RWPE2 (cell line): ENCODE data around the gene STX7.
"Not testable (repeated sequence)": the region's sequence is repeated elsewhere in the genome, so short reads cannot be mapped to it uniquely, and the experiment has no call there.

ENCODE experiments used
- ATAC-seq: fragments of 200-7000 bp; cut with Tn5 transposase; 3 replicates; pipeline ENCODE4 v1.9.1; 2021; ENCODE audit warnings: low read depth
- DNase-seq: peaks from one replicate; pipeline ENCODE4 v3.0.0-alpha.2; 2020; ENCODE audit warnings: low spot score
- H3K27ac ChIP-seq: fragments of 450-650 bp; 2 replicates; pipeline ENCODE4 v1.5.1; 2017; ENCODE audit warnings: mild to moderate bottlenecking; ENCODE audit not compliant: poor library complexity, severe bottlenecking
- H3K27me3 ChIP-seq: fragments of 250-450 bp; sonication (Bioruptor Pico); 2 replicates; pipeline ENCODE4 v1.5.1; 2021; ENCODE audit warnings: mild to moderate bottlenecking, moderate library complexity; ENCODE audit not compliant: insufficient read depth, poor library complexity, severe bottlenecking
- H3K36me3 ChIP-seq: fragments of 250-450 bp; sonication (Bioruptor Pico); 2 replicates; pipeline ENCODE4 v1.5.1; 2020; ENCODE audit warnings: low read depth, mild to moderate bottlenecking, moderate library complexity
- H3K4me1 ChIP-seq: fragments of 250-450 bp; sonication (Bioruptor Pico); 2 replicates; pipeline ENCODE4 v1.5.1; 2021; ENCODE audit warnings: mild to moderate bottlenecking, moderate library complexity; ENCODE audit not compliant: insufficient read depth, poor library complexity, severe bottlenecking
- H3K4me3 ChIP-seq: fragments of 250-450 bp; sonication (Bioruptor Pico); 2 replicates; pipeline ENCODE4 v1.5.1; 2021; ENCODE audit warnings: mild to moderate bottlenecking, moderate library complexity; ENCODE audit not compliant: severe bottlenecking
- H3K9me3 ChIP-seq: fragments of 250-450 bp; sonication (Bioruptor Pico); 2 replicates; pipeline ENCODE4 v1.5.1; 2021; ENCODE audit warnings: mild to moderate bottlenecking, moderate library complexity; ENCODE audit not compliant: severe bottlenecking
- CTCF ChIP-seq: fragments of 450-650 bp; IDR thresholded peaks from one replicate; pipeline ENCODE4 v1.5.1; 2017; ENCODE audit warnings: mild to moderate bottlenecking, moderate library complexity; ENCODE audit not compliant: poor library complexity, severe bottlenecking

STX7 gene

DNA sequence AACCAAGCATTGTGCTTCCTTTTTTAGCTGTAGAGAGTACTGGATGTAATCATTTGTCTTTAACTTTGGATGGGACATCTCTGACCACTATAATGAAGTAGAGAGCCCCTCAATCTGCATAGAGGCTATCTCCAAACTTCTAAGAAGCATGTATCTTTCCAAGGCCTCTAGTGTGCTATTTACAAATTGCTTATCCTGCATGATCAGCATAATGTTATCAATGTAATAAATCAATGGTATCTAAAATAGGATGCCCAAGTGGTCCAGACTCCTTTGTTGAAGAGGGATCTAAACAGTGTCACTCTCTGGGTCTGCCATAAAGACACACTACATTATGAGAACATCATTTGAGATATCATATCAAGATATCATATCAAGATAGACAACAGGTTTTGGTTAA, 31.9 kb upstream of the STX7 start:
- ATAC-seq (no peak), DNase-seq (no peak)
- no peak overlapping the region for H3K4me3 ChIP-seq
- H3K9me3 ChIP-seq: no peaks in the 10 kb centered on the region
- H3K27me3 ChIP-seq: peaks cover 26% of the 10 kb centered on the region
- TF ChIP-seq CTCF: no peak
- no peaks in the 10 kb centered on the region for H3K36me3 ChIP-seq
- no peak overlapping the region for H3K27ac ChIP-seq
- no peaks in the 10 kb centered on the region for H3K4me1 ChIP-seq

- DNase-seq: no peak
- Histone ChIP-seq H3K27ac (no peak within 1 kb of the TSS), H3K4me1 (no peaks in the 10 kb centered on the region), H3K4me3 (no peak within 1 kb of the TSS), H3K9me3 (no peaks in the 10 kb centered on the region), H3K27me3 (peaks cover 32% of the 10 kb centered on the region), H3K36me3 (no peaks in the 10 kb centered on the region)
- ATAC-seq: no peak
- TF ChIP-seq CTCF: no peak
Measured at GRCh38 chr6:132537977-132538376, 25.1 kb upstream of the STX7 start, which contains the start of gene TAAR9. TSS of gene TAAR9 (plus strand) at chr6:132538277. CDS start at chr6:132538290, 13 bp downstream.

GRCh38 chr6:132537145-132537544, 24.2 kb upstream of the STX7 start:
- TF ChIP-seq CTCF: no peak
- DNase-seq: no peak
- H3K4me3 ChIP-seq: no peak overlapping the region
- no peaks in the 10 kb centered on the region for H3K36me3 ChIP-seq
- no peaks in the 10 kb centered on the region for H3K9me3 ChIP-seq
- peaks cover 28% of the 10 kb centered on the region for H3K27me3 ChIP-seq
- no peaks in the 10 kb centered on the region for H3K4me1 ChIP-seq
- no peak overlapping the region for H3K27ac ChIP-seq
- ATAC-seq: no peak

DNA sequence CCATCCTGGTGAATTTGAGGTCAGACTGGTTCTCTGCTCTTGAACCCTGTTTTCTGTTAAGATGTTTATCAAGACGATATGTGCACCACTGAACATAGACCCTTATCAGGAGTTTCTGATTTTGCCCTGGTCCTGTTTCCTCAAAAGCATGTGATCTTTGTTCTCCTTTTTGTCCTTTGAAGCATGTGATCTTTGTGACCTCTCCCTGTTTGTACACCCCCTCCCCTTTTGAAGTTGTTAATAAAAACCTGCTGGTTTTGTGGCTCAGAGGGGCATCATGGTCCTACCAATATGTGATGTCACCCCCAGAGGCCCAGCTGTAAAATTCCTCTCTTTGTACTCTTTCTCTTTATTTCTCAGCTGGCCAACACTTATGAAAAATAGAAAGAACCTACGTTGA, 21.6 kb upstream of the STX7 start:
- not testable (repeated sequence) for H3K4me1 ChIP-seq, ATAC-seq, H3K9me3 ChIP-seq, H3K4me3 ChIP-seq, DNase-seq, H3K36me3 ChIP-seq, H3K27ac ChIP-seq
- H3K27me3 ChIP-seq: peaks cover 11% of the 10 kb centered on the region

DNA sequence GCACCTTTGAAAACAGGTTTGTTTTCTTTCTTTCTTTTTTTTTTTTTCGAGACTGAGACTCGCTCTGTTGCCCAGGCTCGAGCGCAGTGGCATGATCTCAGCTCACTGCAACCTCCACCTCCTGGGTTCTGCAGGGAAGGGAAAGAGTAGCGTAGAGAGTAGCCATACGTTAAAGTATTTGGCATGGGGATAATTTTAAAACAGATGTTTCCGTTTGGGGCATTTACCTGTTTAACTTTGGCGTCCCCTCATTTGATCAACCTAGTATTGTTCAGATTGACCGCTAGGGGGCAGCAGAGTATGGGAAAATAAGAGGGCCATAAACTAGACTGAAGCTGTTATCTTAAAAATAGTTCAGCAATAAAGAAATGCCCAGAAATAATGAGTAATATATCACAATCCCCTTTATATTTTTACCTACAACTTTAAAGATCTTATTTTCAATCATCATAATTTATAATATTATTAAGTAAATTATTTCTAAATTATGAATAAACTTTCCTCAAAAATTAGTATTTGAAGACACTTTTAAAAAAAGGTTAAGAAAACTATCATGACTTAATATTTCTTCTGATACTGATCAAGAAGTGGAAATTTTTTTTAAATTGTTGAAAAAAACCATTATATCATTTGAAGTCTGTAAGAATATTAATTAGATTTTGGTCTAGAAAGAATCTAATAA, 17.5 kb upstream of the STX7 start:
- peak overlapping the region; percentile 15 for H3K4me3 ChIP-seq
- H3K27ac ChIP-seq: no peak overlapping the region
- peaks cover 6% of the 10 kb centered on the region for H3K4me1 ChIP-seq
- ATAC-seq (peak; percentile 83), DNase-seq (no peak)
- no peaks in the 10 kb centered on the region for H3K27me3 ChIP-seq
- no peaks in the 10 kb centered on the region for H3K36me3 ChIP-seq
- no peaks in the 10 kb centered on the region for H3K9me3 ChIP-seq
- TF ChIP-seq CTCF: peak; percentile 91
